DND-41 (cell line): Measurements from ENCODE around the gene MBP.

ENCODE experiments used
- ATAC-seq: fragments of 200-7000 bp; cut with Tn5 transposase; 3 replicates; pipeline ENCODE4 v1.9.1; 2021; ENCODE audit warnings: low read depth; ENCODE audit not compliant: insufficient read depth
- DNase-seq: peaks from one replicate; pipeline ENCODE4 v3.0.0-alpha.2; 2020
- H2AFZ ChIP-seq: 2 replicates; pipeline ENCODE4 v1.6.0; 2012; ENCODE audit warnings: low read depth, low read length
- H3K27ac ChIP-seq: 2 replicates; pipeline ENCODE4 v1.5.1; 2012; ENCODE audit warnings: low read length, inconsistent platforms
- H3K27me3 ChIP-seq: fragments of 200-600 bp; sonication (generic); 2 replicates; pipeline ENCODE4 v1.6.0; 2012; ENCODE audit warnings: low read length, mild to moderate bottlenecking, inconsistent platforms; ENCODE audit not compliant: insufficient read depth, poor library complexity
- H3K36me3 ChIP-seq: 2 replicates; pipeline ENCODE4 v1.5.1; 2012; ENCODE audit warnings: low read length, inconsistent platforms; ENCODE audit not compliant: insufficient read depth
- H3K4me1 ChIP-seq: 2 replicates; pipeline ENCODE4 v1.5.1; 2012; ENCODE audit warnings: mild to moderate bottlenecking, low read length; ENCODE audit not compliant: insufficient read depth
- H3K4me2 ChIP-seq: 2 replicates; pipeline ENCODE4 v1.6.0; 2012; ENCODE audit warnings: mild to moderate bottlenecking, moderate library complexity, low read length, inconsistent platforms; ENCODE audit not compliant: insufficient read depth
- H3K4me3 ChIP-seq, 2 experiments: fragments of 200-600 bp in 1 of 2; shearing (Covaris generic) in 1 of 2; 2 replicates each; pipeline ENCODE4 v1.5.1; 2012 to 2016; ENCODE audit warnings: inconsistent platforms in 2 of 2, low read length in 2 of 2, mild to moderate bottlenecking in 2 of 2, low read depth in 1 of 2, moderate library complexity in 1 of 2
- H3K79me2 ChIP-seq: 2 replicates; pipeline ENCODE4 v1.6.0; 2012; ENCODE audit warnings: low read length, inconsistent platforms; ENCODE audit not compliant: insufficient read depth
- H3K9ac ChIP-seq: 2 replicates; pipeline ENCODE4 v1.6.0; 2012; ENCODE audit warnings: low read depth, mild to moderate bottlenecking, inconsistent platforms, low read length, moderate library complexity
- H3K9me3 ChIP-seq: 2 replicates; pipeline ENCODE4 v1.5.1; 2012; ENCODE audit warnings: low read length, moderate library complexity, mild to moderate bottlenecking, inconsistent platforms; ENCODE audit not compliant: insufficient read depth, severe bottlenecking
- H4K20me1 ChIP-seq: 2 replicates; pipeline ENCODE4 v1.6.0; 2012; ENCODE audit warnings: low read length; ENCODE audit not compliant: insufficient read depth
- CTCF ChIP-seq: IDR thresholded peaks from 2 replicates; pipeline ENCODE4 v1.5.1; 2012; ENCODE audit warnings: borderline replicate concordance, low read length, moderate library complexity, mild to moderate bottlenecking; ENCODE audit not compliant: poor library complexity, severe bottlenecking; ENCODE audit errors: extremely low read depth
- EZH2 ChIP-seq: IDR thresholded peaks from 3 replicates; pipeline ENCODE4 v1.6.1; 2012; ENCODE audit warnings: borderline replicate concordance, low read depth, mild to moderate bottlenecking, moderate library complexity, low read length, inconsistent platforms; ENCODE audit not compliant: severe bottlenecking

The MBP gene

GRCh38 chr18:77037567-77037966, 95.0 kb downstream of the MBP start:
- Histone ChIP-seq H3K4me2 (no peak overlapping the region), H3K79me2 (peaks cover 54% of the 10 kb centered on the region), H3K9ac (no peak overlapping the region), H3K9me3 (no peaks in the 10 kb centered on the region), H3K36me3 (peaks cover 15% of the 10 kb centered on the region), H3K27me3 (no peaks in the 10 kb centered on the region), H4K20me1 (no peaks in the 10 kb centered on the region), H2AFZ (no peak overlapping the region), H3K4me1 (no peaks in the 10 kb centered on the region; the same call in 1 of the 2 replicates), H3K4me3 (no peak overlapping the region), H3K27ac (no peak overlapping the region)
- ATAC-seq = no peak
- TF ChIP-seq EZH2 (no peak), CTCF (no peak)
- no peak for DNase-seq

DNA sequence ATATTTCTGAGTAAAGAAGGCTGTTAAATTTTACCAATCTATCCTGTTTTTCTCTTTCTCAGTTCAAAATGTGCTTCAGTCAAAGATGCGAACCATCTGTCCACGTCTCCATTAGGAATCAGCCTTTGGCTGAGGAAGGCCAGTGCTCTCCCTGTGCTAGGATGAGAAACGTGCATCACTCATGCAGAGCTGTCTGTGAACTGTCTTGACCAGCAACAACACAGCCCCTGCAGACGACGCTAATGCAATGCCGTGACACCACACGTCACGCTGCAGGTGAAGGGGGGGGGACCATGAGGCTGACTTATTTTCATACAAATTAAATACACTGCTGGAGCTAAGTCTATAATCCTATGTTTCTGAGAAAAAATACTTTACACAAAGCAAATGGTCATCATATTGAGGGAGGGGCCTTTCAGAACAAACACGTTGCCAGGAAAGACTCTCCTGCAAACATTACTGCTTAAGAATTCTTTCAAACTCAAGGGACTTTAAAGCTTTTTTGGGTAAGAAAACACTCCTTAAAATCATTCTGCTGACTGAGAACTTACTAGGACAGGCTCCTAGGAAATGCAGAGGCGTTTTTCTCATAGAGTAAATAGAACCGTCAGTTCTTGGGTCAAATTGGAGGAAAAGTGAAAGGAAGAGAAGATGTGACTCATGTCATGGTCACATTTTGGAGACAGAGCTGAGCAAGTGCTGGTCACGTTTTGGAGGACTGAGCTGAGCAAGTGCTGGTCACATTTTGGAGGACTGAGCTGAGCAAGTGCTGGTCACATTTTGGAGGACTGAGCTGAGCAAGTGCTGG, 97.0 kb downstream of the MBP start:
- Histone ChIP-seq H3K4me1 (no peaks in the 10 kb centered on the region), H3K9ac (no peak overlapping the region), H3K4me3 (no peak overlapping the region), H3K27ac (no peak overlapping the region), H3K36me3 (peaks cover 17% of the 10 kb centered on the region), H3K27me3 (no peaks in the 10 kb centered on the region), H3K79me2 (peaks cover 49% of the 10 kb centered on the region), H3K9me3 (no peaks in the 10 kb centered on the region), H2AFZ (no peak overlapping the region), H4K20me1 (no peaks in the 10 kb centered on the region), H3K4me2 (no peak overlapping the region)
- TF ChIP-seq CTCF = no peak
- no peak for TF ChIP-seq EZH2
- DNase-seq (no peak), ATAC-seq (no peak)

GRCh38 chr18:77033575-77033974, 99.0 kb downstream of the MBP start:
- Histone ChIP-seq H2AFZ (no peak overlapping the region), H3K4me2 (no peak overlapping the region), H3K4me3 (no peak overlapping the region), H3K4me1 (no peaks in the 10 kb centered on the region), H4K20me1 (no peaks in the 10 kb centered on the region), H3K27ac (no peak overlapping the region), H3K36me3 (peaks cover 21% of the 10 kb centered on the region), H3K9me3 (no peaks in the 10 kb centered on the region), H3K79me2 (peaks cover 43% of the 10 kb centered on the region), H3K27me3 (no peaks in the 10 kb centered on the region), H3K9ac (no peak overlapping the region)
- TF ChIP-seq CTCF (no peak), EZH2 (no peak)
- DNase-seq (no peak), ATAC-seq (no peak)
